T-helper 2 cell (primary cell): Measurements from ENCODE around the gene MFSD12.

Experiments
- DNase-seq, 5 experiments: peaks; one replicate each; pipeline versions ENCODE4 v3.0.0 to v3.0.0-alpha.2; 2012 to 2022

The MFSD12 gene

DNA sequence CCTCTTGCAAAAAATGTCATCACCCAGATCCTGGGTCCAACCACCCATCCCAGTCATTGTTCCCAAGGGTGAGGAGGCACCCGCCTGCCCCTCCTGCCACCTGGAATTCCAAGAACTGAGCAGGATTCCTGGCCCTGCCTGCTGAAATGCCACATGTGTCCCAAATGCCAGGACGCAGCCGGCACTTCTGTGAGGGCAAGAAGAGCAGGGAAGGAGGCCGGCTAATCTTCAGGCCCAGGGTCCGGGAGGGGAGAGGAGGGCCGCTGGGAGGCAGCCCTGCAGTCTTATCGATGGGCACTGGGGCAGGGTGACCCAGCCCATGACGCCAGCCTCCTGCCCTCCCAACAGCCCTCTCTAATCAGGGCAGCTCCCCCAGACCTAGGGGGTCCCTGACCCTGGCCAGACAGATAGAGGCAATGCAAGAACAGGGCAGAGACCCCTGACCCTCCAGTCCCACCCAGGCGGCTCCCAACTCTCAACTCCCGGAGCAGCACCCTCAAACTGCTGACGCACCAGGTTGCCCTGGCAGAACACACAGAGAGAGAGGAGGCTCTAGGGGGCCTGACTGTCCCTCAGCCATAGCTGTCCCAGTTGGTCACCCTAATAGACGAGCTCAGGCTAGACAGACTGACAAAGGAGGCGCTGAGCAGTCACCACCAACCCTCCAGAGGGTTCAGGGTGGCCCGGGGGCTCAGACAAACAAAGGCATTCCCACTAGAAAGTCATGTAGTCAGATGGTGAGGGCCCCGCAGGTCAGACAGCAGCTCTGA is 1.5 kb downstream of the MFSD12 start:
- DNase-seq = no peak

DNA sequence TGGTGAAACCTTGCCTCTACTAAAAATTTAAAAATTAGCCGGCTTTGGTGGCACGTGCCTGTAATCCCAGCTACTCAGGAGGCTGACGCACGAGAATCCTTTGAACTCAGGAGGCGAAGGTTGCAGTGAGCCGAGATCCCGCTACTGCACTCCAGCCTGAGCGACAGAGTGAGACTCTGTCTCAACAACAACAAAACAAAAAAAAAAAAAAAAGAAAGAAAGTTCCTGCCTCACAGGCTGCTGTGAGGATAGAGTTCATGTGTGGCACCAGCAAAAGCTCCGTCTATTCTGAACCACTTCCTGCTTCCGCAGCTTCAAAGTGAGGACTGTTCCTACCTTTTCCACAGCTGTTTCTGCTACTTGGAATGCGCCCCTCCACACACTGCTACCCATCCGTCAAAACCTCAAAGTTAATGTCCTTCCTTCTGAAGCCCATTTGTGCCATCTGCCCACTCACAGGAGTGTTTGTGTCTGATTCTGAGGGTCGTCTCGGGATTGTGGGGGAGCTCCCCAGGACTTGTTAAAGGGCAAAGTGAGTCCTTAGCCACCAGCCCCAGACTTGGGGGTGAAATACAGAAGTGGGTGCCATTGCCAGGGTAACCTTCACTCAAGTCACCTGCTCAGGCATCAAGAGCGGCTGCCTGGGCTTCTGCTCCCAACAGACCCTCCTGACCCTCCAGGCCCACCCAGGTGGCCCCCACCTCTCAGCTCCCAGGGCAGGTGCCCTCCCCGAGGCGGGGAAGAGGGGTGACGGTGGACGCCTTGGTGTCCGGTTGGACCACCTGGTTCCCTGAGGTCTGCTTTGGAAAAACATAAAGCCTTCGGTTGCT is 2.9 kb downstream of the MFSD12 start:
- DNase-seq = peak in 3 of 5 experiments; percentile 29 to 81 (median 59)

DNA sequence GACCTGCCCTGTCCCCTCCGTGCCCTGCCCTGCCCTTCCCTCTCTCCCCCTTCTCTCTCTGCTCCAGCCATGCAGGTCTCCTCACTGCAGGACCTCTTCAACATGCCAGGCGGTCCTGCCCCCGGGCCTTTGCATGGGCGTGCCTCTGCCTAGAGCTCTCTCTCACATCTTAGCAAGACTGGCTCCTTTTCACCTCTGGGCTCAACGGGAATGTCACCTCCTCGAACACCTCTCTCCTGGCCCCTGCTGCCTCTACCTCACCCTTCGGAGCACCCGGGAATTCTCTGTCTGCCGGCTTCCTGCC is 5.6 kb downstream of the MFSD12 start:
- DNase-seq = no peak

DNA sequence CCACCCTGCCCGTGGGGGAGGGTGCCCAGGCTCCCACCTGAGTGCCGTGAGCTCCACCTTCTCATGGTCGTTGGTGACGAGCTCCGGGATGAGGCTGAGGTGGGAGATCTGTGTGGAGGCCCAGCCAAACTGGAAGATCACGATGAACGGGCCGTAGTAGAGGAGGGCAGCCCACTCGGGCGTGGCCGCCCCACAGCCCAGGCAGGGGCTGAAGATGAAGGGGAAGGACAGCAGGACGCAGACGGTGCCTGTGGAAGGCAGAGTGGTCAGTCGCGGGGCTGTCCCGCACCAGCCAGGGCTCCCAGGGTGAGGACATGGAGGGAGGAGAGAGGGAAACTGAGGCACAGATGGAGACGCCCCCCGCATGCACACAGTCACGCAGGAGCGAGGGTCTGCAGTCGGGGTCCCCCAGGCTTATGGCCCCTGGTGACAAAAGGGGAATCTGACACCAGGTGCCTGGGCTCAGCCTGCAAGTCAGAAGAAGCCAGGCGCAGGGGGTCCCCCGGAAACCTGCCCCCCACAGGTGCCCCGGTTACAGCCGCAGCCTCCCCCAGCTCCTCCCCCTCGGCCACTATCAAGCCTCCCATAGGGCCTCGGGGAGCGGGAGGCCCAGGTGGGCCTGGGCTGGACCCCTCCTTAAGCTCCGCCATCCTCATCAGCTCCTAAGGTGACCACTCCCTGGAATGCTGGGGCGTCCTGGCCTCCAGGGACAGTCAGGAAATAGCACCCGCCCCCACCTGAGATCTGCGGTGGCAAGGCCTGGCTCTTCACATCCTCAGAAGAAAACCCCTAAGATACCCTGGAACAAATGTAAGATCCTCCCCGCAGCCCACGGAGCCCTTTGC is 6.2 kb downstream of the MFSD12 start:
- DNase-seq = no peak

DNA sequence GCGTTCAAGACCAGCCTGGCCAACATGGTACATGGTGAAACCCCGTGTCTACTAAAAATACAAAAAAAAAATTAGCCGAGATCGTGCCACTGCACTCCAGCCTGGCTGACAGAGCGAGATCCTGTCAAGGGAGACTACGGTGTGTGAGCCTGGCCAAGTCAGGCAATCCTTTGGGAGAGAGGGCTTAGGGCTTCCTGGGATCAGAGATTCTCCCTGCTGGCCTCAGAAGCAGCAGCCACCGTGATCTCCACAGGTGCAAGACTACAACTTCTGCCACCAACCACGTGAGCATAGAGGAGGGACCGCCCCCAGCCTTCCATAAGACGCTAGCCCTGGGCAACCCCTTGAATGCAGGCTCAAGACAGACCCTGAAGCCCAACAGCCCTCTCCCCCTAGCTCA is 7.6 kb downstream of the MFSD12 start:
- DNase-seq = no peak

DNA sequence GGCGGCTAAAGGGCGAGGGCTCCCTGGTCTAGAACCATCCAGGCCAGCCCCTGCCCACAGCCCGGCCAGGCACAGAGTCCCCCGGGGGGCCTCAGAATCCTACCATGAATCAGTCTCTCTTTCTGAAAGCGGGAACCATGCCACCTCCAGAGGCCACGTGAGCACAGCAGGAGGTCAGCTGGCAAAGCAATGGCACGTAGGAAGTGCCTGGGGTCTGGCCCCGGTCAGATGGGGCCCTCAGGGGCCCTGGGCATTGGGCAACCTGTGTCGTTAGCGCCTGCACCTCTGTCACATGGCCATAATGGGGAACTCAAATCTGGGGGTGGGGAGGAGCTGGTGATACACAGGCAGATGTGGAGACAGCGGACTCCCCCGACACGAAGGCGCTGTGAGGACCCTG is 8.8 kb downstream of the MFSD12 start:
- DNase-seq = no peak

DNA sequence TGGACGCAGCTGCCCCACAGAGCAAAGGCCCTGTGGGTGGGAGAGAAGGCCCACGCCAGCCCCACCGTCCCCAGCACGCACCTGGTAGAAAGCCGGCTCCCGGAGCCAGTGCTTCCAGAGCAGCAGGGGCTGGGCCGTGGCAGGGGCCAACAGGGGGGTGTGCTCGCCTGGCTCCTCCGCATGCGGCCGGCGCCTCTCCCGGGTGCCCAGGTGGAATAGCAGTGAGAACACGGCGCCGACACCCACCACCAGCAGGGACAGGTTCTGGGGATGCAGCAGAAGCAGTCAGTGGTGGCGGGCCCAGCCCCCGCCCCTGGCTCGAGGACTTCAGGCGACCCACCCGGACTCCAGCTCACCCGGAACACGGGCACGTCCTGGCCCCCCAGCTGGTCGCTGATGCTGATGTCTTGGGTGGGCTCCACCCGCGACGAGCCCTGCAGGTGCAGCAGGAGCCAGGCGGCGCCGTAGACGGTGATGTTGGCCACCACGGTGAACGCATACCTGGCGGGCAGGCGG is 9.6 kb downstream of the MFSD12 start:
- no peak for DNase-seq

DNA sequence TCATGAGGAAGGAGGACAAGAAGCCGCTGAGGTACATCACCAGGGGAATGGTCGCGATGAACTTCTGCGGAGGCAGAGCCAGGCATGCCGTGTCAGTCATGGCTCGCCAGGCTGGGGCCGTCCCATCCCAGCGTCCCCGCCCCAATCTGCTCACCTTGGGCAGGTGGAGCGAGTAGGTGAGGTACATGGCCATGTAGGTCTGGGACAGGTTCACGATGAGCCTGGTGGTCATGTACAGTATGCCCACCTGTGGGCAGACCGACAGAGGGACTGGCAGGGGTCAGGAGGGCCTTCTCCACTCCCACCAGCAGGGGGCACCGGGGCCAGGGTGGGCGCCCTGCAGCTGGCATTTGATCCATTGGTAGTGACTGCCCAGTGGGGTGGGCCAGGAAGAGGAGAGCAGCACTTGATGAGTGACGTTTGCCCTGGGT is 10.1 kb downstream of the MFSD12 start:
- DNase-seq = peak in 1 of 5 experiments; percentile 27

DNA sequence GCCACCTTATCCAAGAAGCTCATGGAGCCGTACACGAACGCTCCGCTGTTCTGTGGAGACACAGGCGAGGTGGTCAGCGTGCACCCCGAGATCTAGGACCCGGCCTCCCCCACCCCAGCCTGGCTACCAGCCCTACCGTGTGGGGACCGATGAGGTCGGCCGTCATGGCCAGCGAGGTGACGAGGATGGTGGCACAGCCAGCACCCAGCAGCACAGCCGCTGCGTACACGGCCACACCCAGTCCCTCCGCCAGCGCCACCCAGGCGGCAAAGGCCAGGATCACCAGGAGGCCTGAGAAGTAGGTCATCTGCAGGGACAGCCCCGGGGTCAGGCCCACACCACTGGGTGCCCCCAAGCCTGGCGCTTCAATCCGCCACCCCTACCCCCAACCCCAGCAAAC is 11.3 kb downstream of the MFSD12 start:
- no peak for DNase-seq

DNA sequence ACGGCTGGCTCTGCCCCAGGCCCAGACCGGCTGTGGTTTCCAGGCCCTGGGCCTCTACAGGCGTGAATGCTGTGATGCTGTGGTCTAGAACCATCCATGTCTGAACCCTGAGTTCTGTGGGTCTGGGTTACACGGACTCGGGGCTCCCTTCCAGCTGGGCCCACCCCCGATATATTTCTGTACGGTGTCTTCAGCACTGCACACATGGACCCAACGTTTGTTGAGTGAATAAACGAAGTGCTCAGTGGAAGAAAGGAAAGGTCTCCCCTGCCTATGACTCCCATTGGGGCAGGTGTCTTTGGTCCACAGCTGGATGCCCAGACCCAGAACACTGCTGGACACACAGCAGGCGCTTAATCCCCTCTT is 11.7 kb downstream of the MFSD12 start:
- no peak for DNase-seq

DNA sequence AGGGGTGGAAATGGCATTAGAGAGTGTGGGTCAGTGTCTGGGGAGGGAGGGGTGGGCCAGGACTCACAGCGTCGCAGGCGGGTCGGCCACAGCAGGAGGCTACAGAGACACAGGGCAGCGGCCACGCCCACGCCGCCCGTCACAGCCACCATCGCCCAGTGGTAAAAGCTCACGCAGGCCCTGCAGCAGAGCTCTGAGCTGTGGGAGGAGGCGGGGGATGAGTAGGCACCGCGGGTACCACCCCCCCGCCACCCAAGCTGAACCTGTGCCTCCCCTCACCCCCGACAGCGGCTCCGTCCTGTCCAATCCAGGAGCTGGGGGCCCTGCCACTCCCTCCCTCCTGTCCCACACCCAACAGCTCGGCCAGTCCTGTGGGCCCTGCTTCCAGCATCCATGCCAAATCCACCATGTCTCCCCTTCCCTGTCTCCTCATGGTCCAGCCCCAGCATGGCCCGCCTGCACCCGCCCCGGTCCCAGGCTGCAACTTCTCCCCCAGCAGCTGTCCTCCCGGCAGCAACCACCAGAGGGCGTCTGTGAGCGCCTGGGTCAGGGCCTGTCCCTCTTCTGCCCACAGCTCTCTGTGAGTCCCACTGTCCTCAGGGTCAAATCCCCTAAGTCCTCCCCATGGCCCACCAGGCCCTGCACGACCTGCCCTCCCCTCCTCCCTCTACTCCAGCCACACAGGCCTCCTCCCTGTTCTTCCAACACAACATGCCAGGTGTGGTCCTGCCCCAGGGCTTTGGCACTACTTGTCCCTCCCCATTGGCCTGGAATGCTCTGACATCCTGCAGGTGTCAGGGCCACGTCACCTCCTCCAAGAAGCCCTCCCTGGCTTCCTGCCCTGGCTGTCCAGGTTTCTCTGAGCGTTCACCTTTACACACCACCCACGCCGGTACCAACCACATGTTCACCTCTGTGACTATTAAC is 12.4 kb downstream of the MFSD12 start:
- peak; percentile 48 to 74 (median 67) for DNase-seq

DNA sequence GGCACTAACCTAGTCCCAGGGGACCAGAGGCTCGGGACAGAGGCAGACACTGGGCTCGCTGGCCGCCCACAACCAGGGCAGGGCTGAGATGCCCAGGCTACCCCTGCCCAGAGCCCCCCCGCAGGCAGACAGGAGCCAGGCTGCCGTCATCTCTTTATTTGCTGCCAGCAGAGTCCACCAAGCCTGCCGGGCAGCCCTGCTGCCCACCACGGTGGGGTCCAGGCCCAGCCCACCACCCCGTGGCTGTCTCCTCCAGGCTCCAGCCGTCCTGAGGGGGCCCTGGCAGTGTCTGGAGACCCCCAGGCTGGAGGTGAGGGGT is 13.4 kb downstream of the MFSD12 start:
- no peak for DNase-seq

DNA sequence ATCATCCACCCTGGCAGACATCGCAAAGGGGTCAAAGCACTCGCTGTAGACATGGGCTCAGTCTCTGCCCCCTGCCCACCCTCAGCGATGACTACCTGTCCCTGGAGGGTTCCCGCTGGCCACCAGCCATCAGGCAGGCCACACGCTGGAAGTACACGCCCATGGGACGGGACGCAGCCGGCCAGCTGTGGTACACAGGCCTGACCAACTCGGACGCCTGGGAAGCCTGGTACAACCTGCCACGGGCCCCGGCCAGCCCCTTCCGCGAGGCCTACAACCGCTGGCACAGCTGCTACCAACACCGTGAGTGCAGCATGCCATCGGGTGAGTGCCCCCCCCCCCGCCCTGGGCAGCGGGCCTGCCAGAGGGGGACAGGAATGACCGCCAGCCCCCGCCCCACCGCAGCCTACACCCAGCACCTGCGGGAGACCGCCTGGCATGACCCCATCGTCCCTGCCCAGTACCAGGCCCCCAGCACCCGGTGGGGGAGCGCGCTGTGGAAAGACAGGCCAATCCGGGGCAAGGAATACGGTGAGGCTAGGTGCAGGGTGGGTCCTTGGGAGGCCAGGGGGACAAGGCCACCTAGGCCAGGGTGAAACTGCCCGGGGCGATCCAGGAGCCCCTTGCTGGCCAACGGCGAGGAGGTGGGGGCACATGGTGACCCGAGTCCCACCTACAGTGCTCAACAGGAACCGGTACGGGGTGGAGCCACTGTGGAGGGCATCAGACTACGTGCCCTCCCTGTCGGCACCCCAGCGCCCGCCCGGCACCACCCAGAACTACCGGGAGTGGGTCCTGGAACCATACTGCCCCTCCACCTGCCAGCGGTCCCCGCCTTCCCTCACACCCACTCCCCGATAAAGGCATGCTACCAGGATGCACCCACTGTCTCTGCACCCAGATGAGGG is 14.0 kb downstream of the MFSD12 start:
- no peak for DNase-seq

DNA sequence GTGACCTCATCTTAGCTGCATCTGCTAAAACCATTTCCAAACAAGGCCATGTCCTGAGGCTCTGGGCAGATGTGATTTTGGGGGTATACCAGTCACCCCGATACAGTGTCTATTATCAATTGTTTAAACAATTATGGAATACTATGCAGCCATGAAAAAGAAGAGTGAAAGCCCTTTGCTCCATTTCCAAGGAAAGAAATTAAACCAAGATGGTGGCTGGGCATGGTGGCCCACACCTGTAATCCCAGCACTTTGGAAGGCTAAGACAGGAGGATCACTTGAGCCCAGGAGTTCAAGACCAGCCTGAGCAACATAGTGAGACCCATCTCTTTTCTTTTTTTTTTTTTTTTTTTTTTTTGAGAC is 17.6 kb downstream of the MFSD12 start:
- DNase-seq = no peak

DNA sequence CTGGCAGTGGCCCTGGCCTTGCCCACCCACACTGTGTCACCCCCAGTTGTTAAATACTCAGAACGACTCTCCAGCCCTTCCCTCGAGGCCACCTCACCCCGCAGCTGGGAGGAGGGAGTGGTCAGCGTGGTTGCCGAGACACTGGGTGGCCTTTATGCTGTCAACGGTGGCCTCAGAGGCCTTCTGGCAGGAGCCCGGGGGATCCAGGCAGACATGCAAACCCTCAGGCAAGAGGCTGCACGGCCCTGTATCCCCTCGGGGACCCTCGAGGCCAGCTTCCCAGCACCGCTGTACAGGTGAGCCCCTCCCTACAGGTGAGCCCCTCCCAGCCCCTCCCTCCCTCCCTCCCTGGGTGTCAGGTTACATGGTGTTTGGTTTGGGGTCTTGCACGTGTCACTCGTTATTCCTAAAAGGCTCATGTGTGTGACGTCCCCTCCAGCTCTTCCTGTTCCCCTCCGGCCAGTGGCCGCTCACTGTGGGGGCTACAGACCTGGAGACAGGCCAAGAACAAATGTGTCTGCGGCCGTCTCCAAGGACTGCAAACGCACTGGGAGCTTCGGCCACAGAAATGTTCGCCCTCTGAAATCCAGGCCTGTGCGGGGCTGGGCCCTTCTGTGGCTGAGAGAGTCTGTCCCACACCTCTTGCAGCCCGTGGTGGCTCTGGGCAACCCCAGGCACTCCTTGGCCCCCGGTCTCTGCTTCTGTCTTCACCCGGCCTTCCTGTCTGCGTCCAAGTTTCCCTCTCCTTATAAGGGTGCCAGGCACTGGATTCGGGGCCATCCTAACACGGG is 18.2 kb downstream of the MFSD12 start, which contains the start of gene TEKTIP1:
Gene TEKTIP1, plus strand, starts transcription at position 210 of the 791 bp plus-strand sequence. Its CDS starts 4 bp downstream, at position 214.
- no peak for DNase-seq

DNA sequence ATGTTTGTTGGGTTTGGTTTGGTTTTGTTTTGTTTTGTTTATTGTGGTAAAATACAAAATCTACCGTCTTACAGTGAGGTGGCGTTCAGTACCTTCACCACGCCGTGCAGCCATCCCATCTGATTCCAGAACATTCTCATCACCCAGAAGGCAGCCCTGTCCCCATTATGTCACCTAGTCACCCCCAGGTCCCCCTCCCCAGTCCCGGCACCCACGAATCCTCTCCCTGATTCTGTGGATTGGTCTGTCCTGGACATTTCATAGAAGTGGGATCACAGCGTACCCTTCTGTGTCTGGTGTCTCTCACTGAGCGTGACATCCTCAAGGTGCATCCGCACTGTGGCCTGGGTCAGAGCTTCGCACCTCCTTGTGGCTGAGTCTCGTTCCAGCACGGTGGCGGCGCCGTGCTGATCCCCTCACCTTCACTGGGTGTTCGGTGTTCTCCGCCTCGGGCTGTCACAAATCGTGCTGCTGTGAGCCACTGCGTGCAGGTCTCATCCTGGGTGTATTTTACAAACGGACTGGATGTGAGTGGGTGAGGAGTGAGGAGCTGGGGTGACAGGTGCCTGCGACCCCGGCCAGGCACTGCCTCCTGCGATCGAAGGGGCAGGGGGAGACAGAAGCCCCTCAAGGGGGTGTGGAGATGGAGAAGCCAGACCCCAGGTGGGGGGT is 19.0 kb downstream of the MFSD12 start:
- no peak for DNase-seq

DNA sequence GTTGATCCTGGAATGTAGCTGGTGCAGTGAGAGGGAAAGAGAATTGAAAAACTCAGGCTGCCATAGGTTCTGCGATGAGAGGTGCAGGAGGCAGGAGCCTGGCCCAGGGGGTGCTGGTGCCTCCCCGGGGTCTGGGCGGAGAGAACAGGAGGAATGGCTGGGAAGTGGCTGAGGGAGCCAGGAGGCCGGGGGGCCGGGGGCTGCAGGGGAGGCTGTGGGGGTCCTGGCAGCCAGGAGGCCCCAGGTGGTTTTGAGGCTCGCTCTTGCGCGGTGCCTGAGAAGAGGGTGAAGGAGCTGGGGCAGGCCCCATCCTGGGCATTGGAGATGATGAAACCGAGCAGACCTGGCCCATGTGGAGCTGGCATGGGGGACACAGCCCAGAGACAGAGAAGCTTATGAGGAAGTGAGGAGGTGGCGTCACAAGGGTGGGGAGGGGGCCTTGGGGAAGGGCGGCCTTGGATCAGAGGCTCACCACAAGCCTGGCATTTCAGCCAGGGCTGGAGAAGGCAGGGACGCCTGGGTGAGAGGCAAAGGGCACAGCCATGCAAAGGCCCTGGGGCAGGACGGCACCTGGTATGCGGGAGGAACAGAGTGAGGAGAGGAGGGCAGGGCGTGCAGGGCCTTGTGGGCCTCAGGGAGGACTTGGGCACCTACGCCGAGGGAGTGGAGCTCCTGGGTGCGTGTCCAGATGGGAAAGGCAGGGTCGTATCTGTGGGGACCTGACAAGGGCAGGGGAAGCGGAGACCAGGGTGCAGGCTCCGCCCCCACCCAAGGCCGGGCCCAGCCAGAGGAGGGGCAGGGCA is 19.7 kb downstream of the MFSD12 start:
- no peak for DNase-seq

DNA sequence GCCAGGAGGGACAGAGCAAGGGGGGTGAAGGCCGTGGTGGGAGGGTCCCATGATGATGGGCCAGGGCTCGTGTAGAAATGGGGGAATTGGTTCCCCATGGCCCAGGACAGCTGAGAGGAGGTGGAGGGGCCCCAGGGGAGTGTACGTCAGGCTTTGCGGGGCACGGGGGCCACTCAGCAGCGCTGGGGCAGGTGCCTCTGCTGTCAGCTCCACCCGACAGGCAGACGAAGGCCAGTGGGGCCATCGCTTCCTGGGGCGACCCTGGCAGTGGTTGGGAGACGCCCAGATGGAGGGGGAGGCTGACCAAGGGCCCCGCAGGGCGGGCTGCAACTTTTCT is 20.3 kb downstream of the MFSD12 start:
- no peak for DNase-seq
